Astrocyte (in vitro differentiated cells and primary cell): ENCODE results near the gene ZNF222.

Experiments
- EZH2 ChIP-seq: IDR thresholded peaks from 2 replicates; pipeline ENCODE4 v1.6.1; 2012; ENCODE audit warnings: mild to moderate bottlenecking, low read length, inconsistent platforms; ENCODE audit not compliant: insufficient read depth
- TF ChIP-seq, protein P1 (sequence below): IDR thresholded peaks from 2 replicates; pipeline ENCODE4 v1.5.1; 2011; ENCODE audit warnings: low read depth, mild to moderate bottlenecking, inconsistent platforms, low read length, moderate library complexity; ENCODE audit not compliant: insufficient read depth

- TF ChIP-seq, protein P1, sequence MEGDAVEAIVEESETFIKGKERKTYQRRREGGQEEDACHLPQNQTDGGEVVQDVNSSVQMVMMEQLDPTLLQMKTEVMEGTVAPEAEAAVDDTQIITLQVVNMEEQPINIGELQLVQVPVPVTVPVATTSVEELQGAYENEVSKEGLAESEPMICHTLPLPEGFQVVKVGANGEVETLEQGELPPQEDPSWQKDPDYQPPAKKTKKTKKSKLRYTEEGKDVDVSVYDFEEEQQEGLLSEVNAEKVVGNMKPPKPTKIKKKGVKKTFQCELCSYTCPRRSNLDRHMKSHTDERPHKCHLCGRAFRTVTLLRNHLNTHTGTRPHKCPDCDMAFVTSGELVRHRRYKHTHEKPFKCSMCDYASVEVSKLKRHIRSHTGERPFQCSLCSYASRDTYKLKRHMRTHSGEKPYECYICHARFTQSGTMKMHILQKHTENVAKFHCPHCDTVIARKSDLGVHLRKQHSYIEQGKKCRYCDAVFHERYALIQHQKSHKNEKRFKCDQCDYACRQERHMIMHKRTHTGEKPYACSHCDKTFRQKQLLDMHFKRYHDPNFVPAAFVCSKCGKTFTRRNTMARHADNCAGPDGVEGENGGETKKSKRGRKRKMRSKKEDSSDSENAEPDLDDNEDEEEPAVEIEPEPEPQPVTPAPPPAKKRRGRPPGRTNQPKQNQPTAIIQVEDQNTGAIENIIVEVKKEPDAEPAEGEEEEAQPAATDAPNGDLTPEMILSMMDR, result no peak
- TF ChIP-seq EZH2, result no peak
Observed at GRCh38 chr19:44032001-44032610, 6.9 kb downstream of the ZNF222 start.
